HG03354 (cell line): ENCODE data around the gene ZNF143.
"Not testable (repeated sequence)": the region's sequence is repeated elsewhere in the genome, so short reads cannot be mapped to it uniquely, and the experiment has no call there.

Experiments used
- ATAC-seq: cut with Tn5 transposase; IDR thresholded peaks from one replicate; pipeline ENCODE4 v1.9.1; 2021; ENCODE audit warnings: mild to moderate bottlenecking; ENCODE audit not compliant: unreplicated experiment, poor library complexity, severe bottlenecking

Gene ZNF143

DNA sequence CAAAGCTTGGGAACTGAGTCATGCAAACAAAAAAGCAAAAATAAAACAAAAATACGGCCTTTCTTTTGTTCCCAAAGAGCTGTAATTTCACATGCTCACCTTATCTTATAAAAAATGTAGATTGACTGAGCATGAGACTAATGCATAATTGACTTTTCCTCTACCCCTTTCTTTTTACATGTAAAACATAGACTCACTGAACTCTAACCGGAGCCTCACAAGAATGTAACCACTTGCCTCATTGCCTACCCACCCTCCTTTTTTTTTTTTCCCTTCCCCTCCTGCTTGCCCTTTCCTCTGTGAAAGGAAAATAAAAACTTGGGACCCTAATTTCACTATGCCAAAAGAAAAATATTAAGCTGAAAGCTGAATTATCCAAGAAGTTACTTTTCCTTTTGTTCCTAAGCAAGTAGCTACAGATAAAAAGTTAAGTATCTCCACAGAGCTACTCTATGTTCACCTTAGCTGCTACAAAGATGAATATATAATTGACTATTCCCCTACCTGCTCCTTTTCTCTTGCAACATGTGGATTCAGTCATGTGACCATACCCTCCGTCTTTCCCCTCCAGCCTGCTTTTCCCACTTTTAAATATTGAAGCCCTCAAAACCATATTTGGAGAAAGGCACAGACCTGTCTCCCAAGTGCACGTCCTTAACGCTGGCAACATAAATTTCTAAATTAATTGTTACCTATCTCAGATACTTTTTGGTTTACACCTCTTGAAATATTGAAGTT, 73.1 kb downstream of the ZNF143 start:
- no peak for ATAC-seq

DNA sequence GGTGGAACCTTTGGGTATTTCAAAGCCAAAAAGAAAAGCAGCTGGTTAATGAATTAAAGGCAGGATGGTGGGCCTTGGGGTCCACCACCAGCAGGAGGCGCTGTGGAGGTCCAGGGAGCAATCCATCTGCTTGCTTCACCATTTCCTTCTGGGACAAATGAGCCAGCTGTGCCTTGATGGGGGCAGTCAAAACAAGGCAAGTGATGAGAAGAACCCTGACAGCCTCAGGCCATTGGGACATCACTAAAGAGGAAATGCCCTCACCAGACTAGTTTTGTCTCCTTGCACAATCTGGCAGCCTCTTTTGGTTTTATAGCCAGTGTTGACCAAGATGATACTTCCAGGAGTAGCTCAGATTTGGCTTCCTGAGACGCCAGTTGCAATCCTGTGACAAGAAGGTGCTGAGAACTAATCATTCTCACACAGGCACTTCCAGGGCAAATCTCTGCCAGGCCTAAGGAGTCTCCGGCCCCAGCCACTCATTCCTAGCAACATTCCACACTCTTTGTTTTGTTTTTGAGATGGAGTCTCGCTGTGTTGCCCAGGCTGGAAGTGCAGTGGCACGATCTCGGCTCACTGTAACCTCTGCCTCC, 74.5 kb downstream of the ZNF143 start:
- no peak for ATAC-seq

DNA sequence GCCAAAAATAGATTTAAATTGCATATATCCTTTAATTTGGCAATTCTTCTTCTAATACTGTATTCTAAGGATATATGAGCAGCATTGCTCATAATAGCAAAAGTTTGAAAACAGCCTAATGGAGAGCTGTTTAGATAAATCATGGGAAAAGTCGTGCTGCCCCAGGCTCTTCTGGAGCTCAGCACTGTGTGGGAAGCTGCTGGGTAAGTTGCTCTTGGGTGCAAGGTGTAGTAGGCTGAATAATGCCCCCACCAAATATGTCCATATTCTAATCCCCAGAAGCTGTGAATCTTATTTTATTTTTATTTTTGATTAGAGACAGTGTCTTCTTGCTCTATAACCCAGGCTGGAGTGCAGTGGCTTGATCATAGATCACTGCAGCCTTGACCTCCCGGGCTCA, 77.7 kb downstream of the ZNF143 start:
- no peak for ATAC-seq

DNA sequence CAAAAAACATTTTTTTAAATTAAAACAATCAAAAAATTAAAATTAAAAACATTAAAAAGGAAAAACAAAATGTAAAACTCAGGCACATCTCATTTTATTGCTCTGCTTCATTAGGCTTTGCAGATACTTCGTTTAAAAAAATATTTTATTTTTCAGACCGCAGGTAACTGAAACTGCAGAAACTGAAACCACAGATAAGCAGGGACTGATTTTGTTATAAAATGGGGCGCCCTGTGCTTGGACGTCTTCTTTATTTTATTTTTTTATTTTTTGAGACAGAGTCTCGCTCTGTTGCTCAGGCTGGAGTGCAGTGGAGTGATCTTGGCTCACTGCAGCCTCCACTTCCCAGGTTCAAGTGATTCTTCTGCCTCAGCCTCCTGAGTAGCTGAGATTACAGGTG, 88.4 kb downstream of the ZNF143 start:
- ATAC-seq = not testable (repeated sequence)

DNA sequence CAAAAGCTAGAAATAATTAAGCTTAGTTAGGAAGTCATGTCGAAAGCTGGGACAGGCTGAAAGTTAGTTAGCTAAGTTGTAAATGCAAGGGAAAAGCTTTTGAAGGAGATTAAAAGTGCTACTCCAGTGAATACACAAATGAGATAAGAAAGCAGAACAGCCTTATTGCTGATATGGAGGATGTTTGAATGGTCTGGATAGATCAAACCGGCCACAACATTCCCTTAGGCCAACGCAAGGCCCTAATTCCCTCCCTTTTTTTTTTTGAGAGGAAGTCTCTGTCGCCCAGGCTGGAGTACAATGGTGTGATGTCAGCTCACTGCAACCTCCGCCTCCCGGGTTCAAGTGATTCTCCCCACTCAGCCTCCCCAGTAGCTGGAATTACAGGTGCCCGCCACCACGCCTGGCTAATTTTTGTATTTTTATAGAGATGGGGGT, 89.4 kb downstream of the ZNF143 start:
- ATAC-seq = no peak

DNA sequence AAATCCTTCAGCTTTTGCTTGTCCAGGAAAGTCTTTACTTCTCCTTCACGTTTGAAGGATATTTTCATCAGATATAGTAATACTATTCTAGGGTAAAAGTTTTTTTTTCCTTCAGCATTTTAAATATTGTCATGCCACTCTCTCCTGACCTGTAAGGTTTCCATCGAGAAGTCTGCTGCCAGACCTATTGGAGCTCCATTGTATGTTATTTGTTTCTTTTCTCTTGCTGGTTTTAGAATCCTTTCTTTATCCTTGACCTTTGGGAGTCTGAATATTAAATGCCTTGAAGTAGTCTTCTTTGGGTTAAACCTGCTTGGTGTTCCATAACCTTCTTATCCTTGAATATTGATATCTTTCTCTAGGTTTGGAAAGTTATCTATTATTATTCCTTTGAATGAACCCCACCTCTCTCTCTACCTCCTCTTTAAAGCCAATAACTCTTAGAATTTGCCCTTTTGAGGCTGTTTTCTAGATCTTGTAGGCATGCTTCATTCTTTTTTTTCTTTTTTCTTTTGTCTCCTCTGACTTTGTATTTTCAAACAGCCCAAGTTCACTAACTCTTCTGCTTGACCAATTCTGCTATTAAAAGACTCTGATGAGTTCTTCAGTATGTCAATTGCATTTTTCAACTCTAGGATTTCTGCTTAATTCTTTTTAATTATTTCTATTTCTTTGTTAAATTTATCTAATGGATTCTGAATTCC, 100.6 kb downstream of the ZNF143 start:
- ATAC-seq = no peak

DNA sequence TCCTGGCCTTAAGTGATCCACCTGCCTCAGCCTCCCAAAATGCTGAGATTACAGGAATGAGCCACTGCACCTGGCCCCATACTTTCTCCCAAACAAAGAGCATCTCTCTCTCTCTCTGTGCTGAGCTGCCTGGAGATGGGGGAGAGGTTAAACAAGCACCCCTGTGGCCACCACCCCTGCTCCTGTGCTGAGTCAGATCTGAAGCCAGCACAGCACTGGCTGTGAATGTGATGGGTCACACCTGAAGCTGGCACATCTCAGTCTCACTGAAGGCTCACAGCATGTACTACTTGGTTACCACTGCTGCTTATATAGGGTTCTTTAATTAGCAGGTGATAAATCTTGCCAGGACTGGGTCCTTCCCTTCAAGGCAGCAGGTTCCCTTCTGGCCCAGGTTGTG, 101.9 kb downstream of the ZNF143 start:
- ATAC-seq = no peak

DNA sequence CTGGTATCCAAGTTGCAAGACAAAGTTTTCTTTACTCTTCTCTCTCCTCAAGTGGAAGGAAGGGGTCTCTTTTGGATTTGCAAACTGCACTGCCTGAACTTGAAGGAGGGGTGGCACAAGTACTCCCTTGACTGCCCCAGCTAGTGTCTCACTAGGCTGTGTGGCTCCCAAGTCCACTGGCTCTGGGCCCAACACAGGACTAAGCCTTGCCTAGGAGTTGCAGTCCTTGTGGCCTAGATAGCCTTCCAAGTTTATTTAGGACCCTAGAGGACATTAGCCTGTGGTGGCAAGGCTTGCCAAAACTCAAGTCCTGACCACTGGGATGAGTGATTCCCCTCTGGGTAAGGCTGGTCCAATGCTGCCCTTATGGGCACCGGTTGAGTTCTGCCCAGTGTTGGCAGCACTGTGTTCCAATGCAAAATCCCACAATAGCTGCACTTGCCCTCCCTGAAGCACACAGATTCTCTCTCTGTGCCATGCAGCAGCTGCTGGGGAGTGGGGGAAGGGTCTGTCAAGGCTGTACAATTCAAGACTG, 102.5 kb downstream of the ZNF143 start:
- no peak for ATAC-seq

DNA sequence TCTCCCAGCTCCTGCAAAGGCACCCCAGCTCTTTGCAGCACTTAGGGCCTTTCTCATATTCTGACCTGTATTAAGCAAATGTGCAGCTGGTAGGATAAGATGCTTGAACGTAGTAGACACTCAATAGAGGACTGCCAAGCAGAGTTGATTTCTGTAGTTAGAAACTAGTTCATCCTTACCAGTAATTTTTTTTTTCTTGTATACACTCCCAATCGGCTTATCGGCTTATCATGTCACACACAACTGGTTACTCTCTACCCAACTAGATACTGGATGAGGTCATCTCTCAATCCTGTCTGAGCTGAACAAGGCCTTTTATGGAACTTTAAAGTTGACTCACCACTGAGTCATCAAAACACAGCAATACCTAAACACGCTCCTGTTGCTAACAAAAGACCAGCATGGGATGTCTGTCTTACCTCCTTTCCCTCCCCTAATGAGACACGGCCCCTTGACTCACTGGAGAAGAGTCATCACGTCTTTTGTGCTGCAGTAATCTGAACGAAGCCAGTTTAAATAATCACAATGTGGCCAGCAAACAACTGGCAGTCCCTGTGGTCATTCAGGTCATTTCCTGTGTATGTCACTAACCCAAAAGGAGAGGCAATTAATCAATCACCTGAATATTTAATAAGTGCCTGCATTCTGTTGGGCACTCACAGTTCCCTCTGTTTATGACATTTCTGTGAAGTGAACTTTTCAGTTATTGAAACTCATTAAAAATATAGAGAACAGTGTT, 105.2 kb downstream of the ZNF143 start:
- peak; percentile 86 for ATAC-seq

DNA sequence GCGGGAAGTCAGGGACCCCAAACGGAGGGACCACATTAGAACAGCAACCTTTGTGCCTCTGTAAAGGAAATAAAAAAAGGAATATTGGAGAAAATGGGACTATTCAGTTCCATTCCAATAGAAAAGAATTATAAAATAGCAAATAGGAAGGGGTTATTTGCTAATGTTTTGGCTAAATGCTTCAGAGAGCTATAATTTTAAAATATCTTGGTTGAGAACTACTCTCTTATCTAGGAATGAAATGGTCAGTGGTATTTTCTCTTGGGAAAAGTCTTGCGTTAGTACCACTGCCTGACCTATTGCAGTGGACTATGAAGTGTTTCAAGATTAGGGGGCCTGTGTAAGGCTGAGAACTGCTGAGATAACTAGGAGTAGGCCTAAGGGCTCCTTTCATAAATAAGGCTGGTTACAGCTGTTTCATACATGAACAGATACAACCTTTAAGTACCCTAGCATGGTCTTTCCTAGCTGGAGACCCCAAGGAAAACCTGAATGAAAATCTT, 105.8 kb downstream of the ZNF143 start:
- no peak for ATAC-seq

DNA sequence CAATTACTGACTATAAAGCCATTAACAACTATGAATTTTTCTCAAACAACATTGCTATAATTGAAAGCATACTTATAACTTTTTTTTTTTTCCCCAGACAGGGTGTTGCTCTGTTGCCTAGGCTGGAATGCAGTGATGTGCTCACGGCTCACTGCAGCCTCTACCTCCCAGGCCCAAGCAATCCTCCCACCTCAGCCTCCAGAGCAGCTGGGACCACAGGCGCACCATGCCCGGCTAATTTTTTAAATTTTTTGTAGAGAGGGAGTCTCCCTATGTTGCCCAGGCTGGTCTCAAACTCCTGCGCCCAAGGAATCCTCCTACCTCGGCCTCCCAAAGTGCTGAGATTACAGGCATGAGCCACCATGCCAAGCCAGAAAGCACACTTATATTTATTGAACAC, 106.6 kb downstream of the ZNF143 start:
- ATAC-seq = no peak

DNA sequence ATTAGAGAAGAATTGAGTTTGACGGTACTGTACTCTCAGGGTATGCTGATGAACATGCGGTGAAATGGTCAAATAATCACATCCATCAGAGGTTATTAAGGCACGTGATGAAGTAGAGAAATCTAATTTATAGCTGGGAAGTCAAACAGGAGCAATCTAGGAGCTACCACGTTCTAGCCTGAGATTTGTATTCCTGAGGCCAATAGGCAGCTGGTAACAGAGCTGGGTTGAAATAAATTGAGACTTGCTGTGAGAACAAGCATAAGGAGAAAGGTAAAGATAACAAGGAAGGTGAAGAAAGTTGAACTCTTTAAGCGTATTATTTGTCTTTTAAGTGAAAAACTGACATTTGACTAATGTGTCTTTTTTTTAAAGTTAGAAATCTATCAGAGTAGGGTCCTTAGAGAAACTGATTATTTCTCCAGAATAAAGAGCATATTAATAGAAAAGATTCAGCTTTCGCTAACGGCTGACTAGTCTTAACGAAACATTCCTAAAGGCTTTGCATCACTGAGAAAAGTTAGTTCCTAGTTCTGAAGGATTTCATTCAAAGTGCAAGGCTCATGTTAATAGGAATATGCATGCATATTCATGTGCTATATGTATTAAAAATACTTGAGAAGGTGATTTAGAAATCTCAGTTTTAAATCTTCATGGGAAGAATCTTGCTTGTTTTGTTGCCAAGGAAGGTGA, 107.5 kb downstream of the ZNF143 start:
- ATAC-seq = no peak

DNA sequence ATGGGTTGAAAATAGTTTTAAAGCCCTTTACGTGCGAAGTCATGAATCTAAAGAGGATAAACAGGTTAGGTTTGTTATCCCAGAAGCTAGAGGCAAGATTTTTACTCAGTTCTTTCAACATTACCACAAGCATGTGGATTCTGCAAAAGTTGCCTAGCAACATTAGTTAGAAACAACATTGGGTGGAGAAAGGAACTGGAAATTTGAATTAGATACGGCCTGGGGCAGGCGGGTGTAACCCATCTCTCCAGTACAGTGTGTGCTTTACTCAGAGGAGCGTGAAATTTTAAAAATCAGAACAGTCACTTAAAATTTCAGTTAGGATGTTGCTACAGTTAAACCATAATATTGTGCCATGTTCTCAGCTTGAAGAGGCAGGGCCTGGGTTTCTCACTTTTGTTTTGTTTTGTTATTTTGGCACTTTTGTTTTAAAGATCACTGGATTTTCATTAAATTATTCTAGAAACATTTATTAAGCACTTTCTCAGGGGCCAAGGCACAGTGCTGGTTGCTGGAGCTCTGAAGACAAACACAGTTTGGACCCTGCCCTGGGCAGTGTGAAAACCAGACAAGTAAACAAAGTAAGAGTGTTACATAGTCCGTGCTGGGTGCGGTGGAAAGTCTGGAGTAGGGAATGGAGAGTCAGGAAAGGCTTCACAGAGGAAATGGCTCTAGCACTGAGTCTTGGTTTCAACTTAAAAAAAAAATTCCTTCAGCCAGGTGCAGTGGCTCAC, 108.2 kb downstream of the ZNF143 start:
- ATAC-seq = no peak

DNA sequence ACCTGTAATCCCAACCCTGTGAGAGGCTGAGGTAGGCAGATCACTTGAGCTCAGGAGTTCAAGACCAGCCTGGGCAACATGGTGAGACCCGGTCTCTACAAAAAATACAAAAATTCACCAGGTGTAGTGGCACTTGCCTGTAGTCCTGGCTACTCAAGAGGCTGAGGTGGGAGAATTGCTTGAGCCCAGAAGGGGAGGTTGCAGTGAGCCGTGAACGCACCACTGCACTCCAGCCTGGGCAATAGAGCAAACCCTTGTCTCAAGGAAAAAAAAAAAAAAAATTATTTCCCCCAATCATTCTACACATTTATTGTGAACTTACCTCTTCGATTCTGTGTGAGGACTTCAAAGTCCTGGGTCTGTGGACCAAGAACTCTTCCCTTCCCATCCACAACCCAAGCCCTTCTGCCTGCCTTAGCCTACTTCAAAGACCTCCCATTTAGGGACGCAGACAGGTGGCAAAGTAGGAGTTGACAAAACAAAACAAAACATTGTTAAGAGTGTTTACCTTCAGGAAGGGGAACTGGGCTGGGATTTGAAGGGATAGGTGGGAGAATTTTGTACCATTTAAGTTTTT, 108.9 kb downstream of the ZNF143 start:
- ATAC-seq = no peak

DNA sequence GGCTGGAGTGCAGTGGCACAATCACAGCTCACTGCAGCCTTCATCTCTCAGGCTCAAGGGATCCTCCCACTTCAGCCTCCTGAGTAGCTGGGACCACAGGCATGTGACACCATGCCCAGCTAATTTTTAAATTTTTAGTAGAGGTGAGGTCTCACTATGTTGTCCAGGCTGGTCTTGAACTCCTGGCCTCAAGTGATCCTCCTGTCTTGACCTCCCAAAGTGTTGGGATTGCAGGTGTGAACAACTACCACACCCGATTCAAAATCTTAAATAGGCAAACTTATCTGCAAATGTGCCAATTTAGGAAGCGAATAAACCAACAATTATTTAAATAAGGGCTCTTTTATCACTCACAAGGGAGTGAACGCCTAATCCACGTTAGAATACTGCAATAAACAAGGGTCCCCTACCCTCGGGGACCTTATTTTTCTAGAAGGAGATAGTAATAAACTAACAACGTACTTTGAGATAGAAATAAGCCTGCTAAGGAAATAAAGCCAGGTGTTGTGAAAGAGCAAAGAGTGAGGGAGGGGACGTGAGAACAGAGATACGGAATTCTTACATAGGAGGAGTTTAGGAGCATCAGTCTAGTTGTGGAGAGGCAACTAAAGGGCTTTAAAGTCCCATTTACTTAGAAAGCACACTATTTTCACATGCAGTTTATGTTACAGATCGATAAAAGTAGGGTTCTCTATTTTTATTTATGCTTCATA, 109.7 kb downstream of the ZNF143 start:
- ATAC-seq = no peak

DNA sequence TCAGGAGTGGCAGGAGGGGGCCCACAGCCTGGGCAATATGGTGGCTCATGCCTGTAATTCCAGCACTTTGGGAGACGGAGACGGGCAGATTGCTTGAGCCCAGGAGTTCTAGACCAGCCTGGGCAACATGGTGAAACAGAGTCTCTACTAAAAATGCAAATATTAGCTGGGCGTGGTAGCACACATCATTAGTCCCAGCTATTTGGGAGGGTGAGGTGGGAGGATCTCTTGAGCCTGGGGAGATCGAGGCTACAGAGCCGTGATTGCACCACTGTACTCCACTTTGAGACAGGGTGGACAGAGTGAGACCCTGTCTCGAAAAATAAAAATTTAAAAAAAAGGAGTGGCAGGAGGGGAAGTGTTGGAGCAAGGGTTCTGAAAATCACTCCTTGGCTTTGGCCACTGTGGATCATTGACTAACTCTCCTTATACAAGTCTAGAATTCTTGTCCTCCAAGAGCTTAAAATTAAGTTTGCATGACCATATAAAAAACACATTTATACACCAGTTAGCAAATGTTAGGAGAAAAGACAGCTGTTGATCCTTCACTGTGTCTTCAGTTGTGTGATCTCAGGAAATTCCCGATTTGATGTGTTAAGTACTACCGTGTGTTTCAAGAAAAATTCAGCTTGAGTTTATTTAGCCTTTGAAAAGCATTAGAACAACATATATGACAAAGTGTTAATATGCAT, 110.4 kb downstream of the ZNF143 start:
- no peak for ATAC-seq

DNA sequence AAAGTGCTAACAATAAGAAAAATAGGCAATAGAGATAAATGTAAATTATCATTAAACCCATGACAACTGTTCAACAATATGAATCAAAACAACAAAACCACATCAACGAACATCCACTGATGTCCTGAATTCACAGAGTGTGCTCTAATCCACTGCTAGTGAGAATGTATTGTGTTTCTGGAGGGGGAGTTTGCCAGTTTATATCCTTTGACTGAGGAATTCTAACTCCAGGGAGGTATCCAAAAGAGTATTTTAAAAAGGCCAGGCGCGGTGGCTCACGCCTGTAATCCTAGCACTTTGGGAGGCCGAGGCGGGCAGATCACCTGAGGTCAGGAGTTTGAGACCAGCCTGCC, 110.9 kb downstream of the ZNF143 start:
- ATAC-seq = no peak
